Loucy (cell line): ENCODE measurements around the gene TNFSF4.

Experiments
- H2AFZ ChIP-seq: fragments of 200-600 bp; sonication (generic); 2 replicates; pipeline ENCODE4 v1.6.0; 2016; ENCODE audit warnings: antibody characterized with exemption, mild to moderate bottlenecking, low read length, moderate library complexity
- H3F3A ChIP-seq: fragments of 200-600 bp; 2 replicates; pipeline ENCODE4 v1.6.0; 2016; ENCODE audit warnings: antibody characterized with exemption, low read depth, mild to moderate bottlenecking
- H3K27me3 ChIP-seq: fragments of 200-600 bp; sonication (generic); 2 replicates; pipeline ENCODE4 v1.6.1; 2014; ENCODE audit warnings: low read length, mild to moderate bottlenecking; ENCODE audit not compliant: insufficient read depth, poor library complexity, severe bottlenecking
- H3K36me3 ChIP-seq: fragments of 200-600 bp; sonication (generic); 2 replicates; pipeline ENCODE4 v1.6.1; 2016; ENCODE audit warnings: low read length; ENCODE audit not compliant: insufficient read depth
- H3K4me1 ChIP-seq: fragments of 200-600 bp; sonication (generic); 2 replicates; pipeline ENCODE4 v1.5.1; 2014; ENCODE audit warnings: low read length, mild to moderate bottlenecking; ENCODE audit not compliant: insufficient read depth, poor library complexity, severe bottlenecking
- H3K4me2 ChIP-seq: fragments of 200-600 bp; sonication (generic); 2 replicates; pipeline ENCODE4 v1.6.0; 2014; ENCODE audit warnings: antibody characterized with exemption, low read length, low read depth, mild to moderate bottlenecking; ENCODE audit not compliant: poor library complexity, severe bottlenecking
- H3K4me3 ChIP-seq: fragments of 200-600 bp; sonication (generic); 2 replicates; pipeline ENCODE4 v1.5.1; 2014; ENCODE audit warnings: low read length, mild to moderate bottlenecking, mixed read lengths; ENCODE audit not compliant: poor library complexity, severe bottlenecking
- H3K79me2 ChIP-seq: fragments of 200-600 bp; sonication (generic); 2 replicates; pipeline ENCODE4 v1.6.1; 2014; ENCODE audit warnings: low read length; ENCODE audit not compliant: insufficient read depth
- H3K9ac ChIP-seq: fragments of 200-600 bp; sonication (generic); 2 replicates; pipeline ENCODE4 v1.6.0; 2014; ENCODE audit warnings: mild to moderate bottlenecking, low read depth, low read length, moderate library complexity; ENCODE audit not compliant: poor library complexity, severe bottlenecking
- H3K9me2 ChIP-seq: fragments of 200-600 bp; sonication (generic); replicated peaks from 2 replicates; pipeline ENCODE4 v1.6.1; 2016; ENCODE audit warnings: low read depth, low read length, mixed read lengths
- H3K9me3 ChIP-seq: fragments of 200-600 bp; sonication (generic); 2 replicates; pipeline ENCODE4 v1.6.1; 2014; ENCODE audit warnings: mild to moderate bottlenecking, antibody characterized with exemption, low read length, low read depth; ENCODE audit not compliant: insufficient read depth
- H4K20me1 ChIP-seq: fragments of 200-600 bp; sonication (generic); 2 replicates; pipeline ENCODE4 v1.6.0; 2014; ENCODE audit warnings: antibody characterized with exemption, low read length, mild to moderate bottlenecking; ENCODE audit not compliant: insufficient read depth, poor library complexity, severe bottlenecking
- EZH2phosphoT487 ChIP-seq: fragments of 200-600 bp; IDR thresholded peaks from 2 replicates; pipeline ENCODE4 v1.6.1; 2018; ENCODE audit warnings: antibody characterized with exemption, mild to moderate bottlenecking, moderate library complexity, borderline replicate concordance
- TF ChIP-seq, protein P1 (sequence below): fragments of 200-600 bp; sonication (generic); conservative IDR thresholded peaks from 2 replicates; pipeline ENCODE4 v1.5.1; 2014; ENCODE audit warnings: mild to moderate bottlenecking, antibody characterized with exemption, low read length

TNFSF4 gene

DNA sequence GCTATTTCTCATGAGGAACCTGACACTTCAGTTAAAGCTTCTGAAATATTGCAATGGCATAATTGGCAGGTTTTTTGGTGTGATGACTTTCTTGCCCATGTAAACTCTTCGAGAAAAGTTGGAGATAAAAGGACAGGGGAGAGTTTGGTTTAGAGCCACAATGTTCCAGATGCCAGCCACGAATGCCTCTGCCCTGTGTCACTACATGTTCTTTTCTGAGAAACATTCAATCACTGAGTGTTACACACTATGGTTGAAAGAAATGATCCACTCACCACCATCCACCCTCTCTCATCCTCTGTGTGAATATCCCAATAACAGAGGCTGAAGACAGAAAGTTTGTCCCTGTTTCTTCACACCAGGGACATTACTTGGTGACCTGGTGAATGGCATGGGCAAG, 66.4 kb downstream of the TNFSF4 start:
- H3K36me3 ChIP-seq, result no peaks in the 10 kb centered on the region
- no peaks in the 10 kb centered on the region for H4K20me1 ChIP-seq
- H3F3A ChIP-seq, result no peaks in the 10 kb centered on the region
- H2AFZ ChIP-seq, result no peak overlapping the region
- peak overlapping the region; percentile 4 for H3K4me2 ChIP-seq
- peaks cover 3% of the 10 kb centered on the region; the same call in 1 of the 2 replicates for H3K9me3 ChIP-seq
- peaks cover 6% of the 10 kb centered on the region for H3K4me1 ChIP-seq
- H3K9ac ChIP-seq, result no peak overlapping the region
- H3K4me3 ChIP-seq, result no peak overlapping the region
- H3K79me2 ChIP-seq, result no peaks in the 10 kb centered on the region
- no peaks in the 10 kb centered on the region for H3K27me3 ChIP-seq
- H3K9me2 ChIP-seq, result no peaks in the 10 kb centered on the region
- TF ChIP-seq, protein P1, sequence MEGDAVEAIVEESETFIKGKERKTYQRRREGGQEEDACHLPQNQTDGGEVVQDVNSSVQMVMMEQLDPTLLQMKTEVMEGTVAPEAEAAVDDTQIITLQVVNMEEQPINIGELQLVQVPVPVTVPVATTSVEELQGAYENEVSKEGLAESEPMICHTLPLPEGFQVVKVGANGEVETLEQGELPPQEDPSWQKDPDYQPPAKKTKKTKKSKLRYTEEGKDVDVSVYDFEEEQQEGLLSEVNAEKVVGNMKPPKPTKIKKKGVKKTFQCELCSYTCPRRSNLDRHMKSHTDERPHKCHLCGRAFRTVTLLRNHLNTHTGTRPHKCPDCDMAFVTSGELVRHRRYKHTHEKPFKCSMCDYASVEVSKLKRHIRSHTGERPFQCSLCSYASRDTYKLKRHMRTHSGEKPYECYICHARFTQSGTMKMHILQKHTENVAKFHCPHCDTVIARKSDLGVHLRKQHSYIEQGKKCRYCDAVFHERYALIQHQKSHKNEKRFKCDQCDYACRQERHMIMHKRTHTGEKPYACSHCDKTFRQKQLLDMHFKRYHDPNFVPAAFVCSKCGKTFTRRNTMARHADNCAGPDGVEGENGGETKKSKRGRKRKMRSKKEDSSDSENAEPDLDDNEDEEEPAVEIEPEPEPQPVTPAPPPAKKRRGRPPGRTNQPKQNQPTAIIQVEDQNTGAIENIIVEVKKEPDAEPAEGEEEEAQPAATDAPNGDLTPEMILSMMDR, result no peak
- TF ChIP-seq EZH2phosphoT487, result no peak

GRCh38 chr1:173139706-173140105, 67.4 kb downstream of the TNFSF4 start:
- Histone ChIP-seq H2AFZ (no peak overlapping the region), H3K79me2 (no peaks in the 10 kb centered on the region), H3K9me2 (no peaks in the 10 kb centered on the region), H3K4me3 (no peak overlapping the region), H3K36me3 (no peaks in the 10 kb centered on the region), H3K9ac (no peak overlapping the region), H3K4me1 (peaks cover 6% of the 10 kb centered on the region), H3K4me2 (no peak overlapping the region), H4K20me1 (no peaks in the 10 kb centered on the region), H3F3A (no peaks in the 10 kb centered on the region), H3K27me3 (no peaks in the 10 kb centered on the region), H3K9me3 (no peaks in the 10 kb centered on the region)
- TF ChIP-seq, protein P1, result no peak

DNA sequence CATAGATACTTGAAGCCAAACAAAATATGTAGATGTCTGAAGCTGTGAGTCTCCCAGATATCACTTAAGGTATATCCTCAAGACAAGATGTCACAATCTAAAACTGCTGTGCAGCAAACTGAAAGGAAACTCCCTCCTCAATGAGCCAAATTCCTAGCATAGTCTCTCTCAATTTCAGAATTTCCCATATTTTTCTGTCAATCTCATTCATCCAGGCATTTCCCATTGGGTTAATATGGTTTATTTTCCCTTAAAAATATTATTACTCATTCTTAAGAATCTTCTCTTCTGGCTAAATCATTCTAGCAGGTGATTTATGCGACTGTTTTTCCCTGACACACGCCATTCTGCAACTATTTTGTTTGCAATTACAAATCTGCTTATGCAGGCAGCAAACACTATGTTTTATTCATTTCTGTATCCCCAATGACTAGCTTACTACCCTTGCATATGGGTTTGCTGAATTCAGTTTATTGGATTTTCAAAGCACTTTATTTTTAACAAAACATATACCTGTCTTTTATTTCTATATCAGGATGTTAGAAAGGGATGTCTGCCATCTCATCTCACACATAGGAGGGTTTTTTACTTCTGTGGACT, 69.9 kb downstream of the TNFSF4 start:
- Histone ChIP-seq H4K20me1 (no peaks in the 10 kb centered on the region), H3F3A (no peaks in the 10 kb centered on the region), H3K79me2 (no peaks in the 10 kb centered on the region), H3K9ac (no peak overlapping the region), H3K4me1 (peaks cover 6% of the 10 kb centered on the region), H3K9me2 (no peaks in the 10 kb centered on the region), H3K4me2 (no peak overlapping the region), H3K9me3 (no peaks in the 10 kb centered on the region), H3K27me3 (no peaks in the 10 kb centered on the region), H3K4me3 (no peak overlapping the region), H3K36me3 (no peaks in the 10 kb centered on the region), H2AFZ (no peak overlapping the region)
- TF ChIP-seq, protein P1, result no peak
- no peak for TF ChIP-seq EZH2phosphoT487
